ENCODE results near the gene ADCY5. TPM values are rescaled to one million over a fixed set of nuclear protein-coding genes. Genes with fewer than 3 reads are reported as not detected.

ADCY5 gene
- total RNA-seq, 1 donor from 2014 or later: 27.8 TPM

DNA sequence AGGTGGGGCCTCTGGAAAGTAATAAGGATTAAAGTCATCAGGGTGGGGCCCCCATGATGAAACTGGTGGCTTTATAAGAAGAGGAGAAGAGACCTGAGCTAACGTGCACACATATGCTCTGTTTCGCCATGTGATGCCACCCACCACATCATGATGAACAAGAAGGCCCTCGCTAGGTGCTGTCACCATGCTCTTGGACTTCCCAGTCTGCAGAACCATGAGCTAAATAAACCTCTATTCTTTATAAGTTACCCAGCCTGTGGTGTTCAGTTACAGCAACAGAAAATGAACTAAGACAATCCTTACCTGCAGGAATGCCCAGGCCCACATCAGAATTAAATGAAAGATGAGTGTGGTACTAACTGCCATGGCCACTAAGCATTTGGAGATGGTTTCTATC, 79.8 kb downstream of the ADCY5 start:
- DNase-seq (ENCODE audit: low spot score): no peak

DNA sequence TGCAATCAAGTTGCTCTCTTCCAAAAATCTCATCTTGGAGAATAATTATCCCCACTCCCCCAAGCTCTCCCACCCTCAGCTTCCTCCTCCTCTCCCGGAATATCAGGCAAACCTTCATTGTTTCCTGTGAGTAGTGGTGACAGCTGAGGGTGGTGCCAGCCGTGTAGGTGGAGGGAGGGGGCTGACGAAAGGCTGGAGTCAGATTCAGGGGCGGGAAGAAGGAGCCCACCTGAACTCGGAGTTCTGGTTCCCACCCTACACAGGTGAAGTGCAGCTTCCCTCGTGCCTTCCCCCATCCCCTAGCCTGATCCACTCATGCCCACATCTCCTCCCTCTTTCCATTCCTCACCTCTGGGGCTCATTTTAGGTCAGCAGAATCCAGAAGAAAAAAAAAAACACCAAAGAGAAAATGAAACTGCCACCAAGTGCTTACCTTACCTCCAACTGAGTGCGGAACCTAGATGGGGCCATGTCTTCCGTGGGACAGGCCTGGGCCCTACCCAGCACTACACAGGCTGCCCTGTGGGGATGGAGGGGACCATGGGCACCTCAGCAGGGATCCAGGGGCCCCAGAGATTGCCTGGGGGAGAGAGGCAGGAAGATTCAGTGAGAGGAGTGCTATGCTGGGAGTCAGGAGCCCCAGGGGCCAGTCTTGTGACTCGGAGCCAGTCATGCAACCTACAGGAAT, 81.3 kb downstream of the ADCY5 start:
- DNase-seq (ENCODE audit: low spot score): no peak

DNA sequence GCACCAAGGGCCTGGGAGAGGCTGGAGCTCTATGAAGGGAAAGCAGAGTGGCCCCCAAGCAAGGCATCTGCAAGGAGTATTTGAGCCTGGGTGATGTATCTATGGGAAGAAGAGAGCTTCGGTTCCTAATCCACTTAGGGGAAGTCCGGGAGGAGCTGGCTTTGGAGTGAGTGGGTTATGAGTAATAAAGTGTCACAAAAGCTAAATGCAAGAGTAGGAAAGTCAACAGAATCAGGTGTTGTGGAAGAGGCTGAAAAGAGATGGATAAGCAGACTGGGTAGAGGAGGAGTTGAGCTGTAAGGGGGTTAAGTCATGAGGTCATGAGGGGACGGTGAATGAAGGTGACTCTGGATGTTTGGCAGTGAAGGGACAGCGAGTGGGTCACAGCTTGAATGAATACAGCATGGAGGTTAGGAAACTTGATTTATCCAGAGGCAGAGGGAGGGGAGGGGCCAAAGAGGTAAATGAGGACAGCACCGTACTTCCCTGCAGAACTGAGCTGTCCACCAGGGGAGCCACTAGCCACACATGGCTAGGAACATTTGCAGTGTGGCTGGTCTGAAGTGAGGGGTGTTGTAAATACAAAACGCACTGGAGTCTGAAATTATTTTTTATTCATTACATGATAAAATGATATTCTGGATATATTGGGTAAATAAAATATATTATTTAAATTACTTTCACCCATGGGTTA, 83.3 kb downstream of the ADCY5 start:
- DNase-seq (ENCODE audit: low spot score): no peak

DNA sequence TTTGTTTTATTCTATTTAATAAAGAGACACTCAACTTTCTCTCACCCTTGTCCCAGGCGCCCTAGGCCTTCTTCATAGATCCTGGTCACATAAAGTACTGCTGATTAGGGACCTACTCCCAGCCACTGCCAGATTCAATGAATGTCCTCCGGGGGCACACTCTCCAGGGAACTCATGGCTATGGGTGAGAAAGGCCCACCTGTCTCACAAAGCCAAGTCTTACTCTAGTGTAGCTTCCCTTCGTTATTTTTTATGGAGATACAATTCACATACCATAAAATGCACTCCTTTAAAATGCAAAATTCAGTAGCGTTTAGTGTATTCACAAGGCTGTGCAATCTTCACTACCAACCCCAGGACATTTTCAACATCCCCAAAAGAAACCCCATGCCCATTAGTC, 87.8 kb downstream of the ADCY5 start:
- DNase-seq (ENCODE audit: low spot score): no peak

DNA sequence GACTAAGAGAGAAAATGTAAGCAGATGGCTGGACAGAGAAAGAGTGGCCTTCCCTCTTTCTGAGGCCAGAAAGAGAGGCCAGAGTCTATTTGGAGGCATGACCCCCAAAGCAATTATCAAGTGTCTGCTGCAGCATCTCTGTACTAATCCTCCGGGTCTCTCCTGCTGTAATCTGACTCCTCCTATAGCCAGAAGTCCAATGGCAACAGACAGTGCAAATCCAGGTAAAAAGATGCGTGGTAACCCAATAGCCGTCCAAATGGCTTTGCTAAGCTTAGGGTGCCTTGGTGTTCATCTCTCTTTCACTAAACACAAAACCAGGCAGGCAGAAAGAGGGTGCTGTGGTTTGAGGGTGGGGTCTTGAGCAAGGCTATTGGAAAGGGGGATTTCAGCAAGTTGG, 91.6 kb downstream of the ADCY5 start:
- DNase-seq (ENCODE audit: low spot score): no peak

DNA sequence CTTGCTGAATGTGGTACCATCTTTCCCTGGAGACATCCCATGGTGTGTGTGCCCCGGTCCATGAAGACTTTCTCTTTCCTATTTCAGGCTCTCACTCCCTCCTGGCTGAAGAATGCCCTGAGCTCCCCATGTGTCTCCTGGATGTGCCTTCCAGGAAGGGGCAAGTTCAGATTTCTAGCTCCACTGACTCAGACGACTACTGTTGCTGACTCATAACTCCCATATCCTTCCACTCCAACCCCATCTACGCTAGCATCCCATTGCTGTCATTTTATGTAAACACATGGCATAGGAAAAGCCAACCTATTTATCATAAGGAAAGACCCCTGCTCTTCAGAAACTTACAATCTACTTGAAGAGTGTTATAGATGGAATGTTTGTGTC, 95.0 kb downstream of the ADCY5 start:
- DNase-seq (ENCODE audit: low spot score): no peak

DNA sequence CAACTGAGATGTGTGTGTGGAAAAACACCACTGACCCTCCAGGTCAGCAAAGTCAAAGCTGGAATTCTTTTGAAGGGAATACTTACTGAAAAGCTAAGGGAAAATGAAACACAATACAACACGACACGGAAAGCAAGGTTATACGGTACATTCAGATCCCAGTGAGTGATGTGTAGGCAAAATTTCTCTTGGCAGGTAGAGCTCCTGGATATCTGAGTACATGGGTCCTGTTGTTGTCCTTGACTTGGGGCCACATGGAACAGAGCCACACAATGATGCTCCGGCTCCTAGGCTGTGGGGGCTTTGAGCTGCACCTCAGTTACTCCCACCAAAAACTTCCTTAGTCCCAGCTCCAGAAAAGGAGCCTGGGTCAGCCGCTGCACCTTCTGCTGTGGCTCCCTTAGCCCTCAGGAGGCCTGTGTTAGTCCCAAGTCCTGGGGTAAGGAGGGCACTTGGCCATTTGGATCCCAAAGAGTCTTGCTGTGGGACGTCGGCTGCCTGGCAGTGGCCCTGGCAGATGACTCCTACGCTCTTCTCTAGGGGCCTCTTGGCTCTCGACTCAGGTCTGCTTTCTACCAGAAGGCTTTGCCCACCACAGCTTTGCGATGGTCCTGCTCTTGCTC, 95.6 kb downstream of the ADCY5 start:
- no peak for DNase-seq (ENCODE audit: low spot score)

DNA sequence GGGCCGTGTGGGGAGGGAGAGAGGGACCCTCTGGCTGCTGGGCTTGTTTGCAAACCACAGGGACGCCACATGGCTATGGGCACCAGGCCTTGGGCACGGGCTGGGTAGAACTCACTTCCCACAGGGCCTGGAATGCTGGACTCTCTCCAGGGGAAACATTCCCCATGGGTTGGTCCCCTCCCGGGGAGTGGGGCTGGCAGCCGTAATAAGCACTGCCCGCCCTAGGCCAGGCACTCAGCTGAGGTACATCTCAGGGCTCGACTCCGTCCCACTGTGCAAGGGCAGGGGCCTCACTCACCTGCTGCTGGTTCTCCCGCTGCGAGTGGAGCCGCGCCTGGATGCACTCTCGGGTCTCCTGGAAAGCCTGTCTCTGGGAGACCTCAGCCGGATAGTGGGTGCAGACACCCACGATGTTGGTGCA, 96.7 kb downstream of the ADCY5 start:
- DNase-seq (ENCODE audit: low spot score): no peak

DNA sequence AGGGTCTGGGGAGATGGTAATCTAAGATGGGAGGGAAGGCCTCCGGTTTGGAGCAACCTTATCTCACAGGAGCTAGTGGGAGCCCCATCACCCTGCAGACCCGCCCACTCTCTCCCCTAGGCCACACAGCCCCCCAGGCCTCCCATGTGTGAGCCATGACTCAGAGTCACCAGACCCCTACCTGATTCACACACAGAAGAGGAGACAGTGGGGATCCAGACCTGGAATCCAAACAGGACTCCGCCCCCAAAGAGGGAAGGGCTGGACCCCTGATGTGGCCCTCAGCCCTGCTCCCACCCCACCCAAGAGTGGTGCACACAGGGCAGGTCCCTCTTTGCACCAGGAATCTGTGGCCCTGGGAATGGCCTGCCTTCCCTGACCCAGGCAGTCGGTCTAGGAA, 97.4 kb downstream of the ADCY5 start:
- DNase-seq (ENCODE audit: low spot score): no peak

DNA sequence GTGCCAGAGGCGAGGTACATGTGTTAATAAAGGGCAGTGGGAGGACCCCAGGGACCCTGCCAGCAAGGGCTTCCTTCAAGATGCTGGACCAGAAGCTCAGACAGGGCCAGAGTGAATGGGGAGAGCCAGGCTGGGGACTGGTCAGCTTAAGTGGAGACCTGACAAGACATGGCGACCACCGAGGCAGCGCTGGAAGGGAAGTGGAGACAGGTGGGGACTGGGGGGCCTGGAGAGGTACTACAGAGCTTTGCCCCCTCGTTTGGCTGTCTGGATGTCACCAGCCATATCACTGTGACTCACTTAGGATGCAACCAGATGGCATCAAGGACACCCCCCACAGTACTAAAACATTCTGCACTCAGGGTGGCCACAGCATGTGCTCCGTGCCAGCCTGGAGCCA, 97.9 kb downstream of the ADCY5 start:
- no peak for DNase-seq (ENCODE audit: low spot score)

DNA sequence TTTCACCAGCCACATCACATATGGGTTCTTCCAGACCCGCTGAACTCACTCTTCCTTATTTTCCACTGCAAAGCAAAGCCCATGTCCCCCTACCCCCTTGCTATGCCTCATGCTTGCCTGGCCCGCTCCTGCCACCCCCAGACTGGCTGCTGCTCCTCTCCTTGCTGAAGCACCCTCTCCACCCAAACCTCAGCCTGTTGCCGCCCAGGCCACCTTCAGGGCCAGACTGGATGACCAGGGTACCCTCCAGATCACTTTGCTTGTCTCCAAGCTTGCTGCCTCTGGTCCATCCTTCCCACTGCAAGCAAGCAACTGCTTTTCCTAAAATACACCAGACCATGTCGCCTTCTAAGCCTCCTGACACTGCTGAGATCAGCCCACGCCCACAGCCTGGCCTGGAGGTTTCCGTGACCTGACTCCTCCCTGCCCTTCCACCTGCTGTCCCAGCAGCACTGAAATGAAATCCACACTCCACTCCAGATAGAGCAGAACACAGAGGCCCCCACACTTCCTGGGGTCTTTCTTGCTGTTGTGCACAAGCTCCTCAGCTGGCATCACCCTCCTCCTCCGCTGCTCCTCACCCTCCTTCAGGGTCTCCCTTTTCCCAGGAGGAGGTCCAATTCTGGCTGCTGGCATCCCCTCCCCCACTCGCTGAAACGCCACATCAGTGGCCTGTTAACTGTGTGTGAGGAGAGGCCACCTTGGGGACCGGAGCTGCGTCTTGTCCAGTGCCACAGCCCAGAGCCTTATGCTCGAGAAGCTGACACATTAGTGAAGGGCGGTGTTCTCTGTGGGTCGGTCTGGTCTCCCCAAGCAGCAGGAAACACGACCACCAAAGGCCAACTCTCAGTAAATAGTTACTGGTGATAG, 99.1 kb downstream of the ADCY5 start:
- no peak for DNase-seq (ENCODE audit: low spot score)

DNA sequence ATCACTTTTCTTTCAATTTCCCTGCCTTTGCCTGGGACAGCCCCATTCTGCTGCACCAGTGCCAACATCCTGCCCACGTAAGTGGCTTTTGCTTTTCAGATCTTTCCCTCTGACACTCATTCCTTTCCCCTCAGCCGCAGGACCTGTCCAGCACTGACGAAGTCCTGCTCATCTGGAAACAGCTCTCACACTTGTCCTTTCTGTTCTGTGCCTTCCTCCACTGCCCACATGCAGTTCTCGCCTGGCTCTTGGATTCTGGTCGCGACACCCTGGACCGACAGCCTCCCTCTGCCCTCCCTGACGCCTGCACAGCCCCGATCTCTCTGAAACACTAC, 99.7 kb downstream of the ADCY5 start:
- DNase-seq (ENCODE audit: low spot score): no peak

DNA sequence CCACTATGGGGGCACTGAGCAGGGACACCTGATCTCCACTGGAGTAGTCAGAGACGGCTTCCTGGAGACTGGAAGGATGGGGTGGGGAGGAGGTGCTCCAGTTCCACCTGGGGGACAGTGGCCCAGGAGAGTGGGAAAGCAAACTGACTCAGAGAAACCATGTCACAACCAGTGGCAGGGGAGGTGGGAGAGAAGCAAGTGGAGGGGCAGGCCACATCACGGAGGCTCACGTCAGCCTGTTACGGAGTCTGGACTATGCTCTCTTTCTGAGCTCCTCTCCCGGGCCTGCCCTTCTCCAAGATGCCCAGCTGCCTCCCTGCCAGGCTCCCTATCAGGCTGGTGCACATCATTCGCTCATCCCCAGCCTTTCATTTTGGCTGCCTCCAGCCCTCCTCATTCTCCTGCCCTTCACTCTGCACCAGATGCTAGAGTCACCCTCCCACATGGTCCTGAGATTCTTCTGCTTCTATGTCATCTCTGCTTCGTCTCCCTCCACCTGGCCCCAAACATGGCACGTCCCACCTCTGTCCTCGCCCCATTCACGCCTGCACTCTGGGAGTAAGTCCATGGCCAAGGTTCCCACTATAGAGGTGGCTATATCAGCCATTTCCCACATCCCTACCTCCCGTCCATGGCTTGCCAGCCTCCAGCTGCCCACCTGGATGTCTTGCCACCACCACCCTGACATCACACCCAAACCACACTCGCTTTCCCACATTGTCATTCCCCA, 100.3 kb downstream of the ADCY5 start:
- DNase-seq (ENCODE audit: low spot score): no peak

DNA sequence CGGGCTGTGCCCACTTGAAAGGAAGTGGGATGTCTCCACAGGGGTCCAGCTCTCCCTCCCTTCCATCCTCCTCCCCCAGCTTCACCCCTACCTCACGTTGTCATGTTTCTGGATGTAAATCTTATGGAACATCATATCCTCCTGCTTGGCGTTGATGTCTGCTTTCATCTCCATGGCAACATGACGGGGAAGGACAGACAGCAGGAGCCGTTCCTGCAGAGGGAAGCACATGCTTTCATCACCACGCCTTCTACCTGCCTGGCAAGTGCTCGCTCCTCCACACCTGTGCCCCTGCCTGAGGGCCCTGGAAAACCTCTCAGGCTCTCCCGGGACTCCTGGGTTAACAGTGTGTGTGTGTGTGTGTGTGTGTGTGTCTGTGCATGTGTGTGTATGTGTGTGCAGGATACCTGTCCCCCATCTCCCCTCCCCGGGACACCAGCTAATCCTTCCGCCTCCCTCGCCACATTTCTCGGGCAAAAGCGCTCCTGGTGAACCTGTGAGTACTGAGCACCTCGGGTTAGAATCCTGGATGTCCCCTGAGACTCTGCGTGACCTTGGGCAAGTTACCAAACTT, 101.1 kb downstream of the ADCY5 start:
- no peak for DNase-seq (ENCODE audit: low spot score)

DNA sequence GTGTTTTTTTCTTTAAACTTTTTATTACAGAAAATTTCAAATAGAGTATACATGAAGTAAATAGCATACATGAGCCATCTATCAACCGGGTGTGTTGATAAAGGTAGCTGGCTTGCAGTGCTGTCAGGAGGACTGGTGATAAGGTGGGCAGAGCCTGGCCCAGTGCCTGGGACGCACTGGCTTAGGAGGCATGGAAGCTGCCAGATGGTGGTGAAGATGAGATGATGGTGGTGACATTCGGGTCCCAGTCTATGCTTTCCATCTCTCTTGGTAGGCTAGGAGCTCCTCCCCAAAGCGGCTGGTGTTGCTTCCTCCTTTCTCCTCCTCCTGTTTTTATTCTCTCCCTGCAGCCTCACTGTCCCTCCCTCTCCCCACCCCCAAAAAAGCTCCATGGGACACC, 101.7 kb downstream of the ADCY5 start:
- DNase-seq (ENCODE audit: low spot score): no peak

DNA sequence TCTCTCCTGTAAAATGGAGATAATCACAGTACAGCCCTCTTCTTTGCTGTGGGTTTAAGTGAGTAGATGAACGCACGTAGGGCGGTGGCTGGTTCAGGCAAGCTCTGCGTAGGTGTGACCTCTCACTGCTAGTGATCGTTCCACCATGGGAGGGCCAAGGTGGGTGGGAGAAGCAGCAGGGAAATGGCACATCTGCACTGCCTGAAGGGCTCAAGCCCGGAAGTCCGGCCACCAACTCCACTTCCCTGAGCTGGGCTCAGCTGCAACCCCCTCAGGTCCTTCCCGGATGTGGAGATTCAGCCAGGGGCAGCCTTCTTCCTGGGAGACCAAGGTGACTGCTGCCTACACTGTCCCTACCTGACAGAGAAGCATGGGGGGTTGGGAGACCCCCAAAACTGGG, 102.9 kb downstream of the ADCY5 start:
- DNase-seq (ENCODE audit: low spot score): no peak

DNA sequence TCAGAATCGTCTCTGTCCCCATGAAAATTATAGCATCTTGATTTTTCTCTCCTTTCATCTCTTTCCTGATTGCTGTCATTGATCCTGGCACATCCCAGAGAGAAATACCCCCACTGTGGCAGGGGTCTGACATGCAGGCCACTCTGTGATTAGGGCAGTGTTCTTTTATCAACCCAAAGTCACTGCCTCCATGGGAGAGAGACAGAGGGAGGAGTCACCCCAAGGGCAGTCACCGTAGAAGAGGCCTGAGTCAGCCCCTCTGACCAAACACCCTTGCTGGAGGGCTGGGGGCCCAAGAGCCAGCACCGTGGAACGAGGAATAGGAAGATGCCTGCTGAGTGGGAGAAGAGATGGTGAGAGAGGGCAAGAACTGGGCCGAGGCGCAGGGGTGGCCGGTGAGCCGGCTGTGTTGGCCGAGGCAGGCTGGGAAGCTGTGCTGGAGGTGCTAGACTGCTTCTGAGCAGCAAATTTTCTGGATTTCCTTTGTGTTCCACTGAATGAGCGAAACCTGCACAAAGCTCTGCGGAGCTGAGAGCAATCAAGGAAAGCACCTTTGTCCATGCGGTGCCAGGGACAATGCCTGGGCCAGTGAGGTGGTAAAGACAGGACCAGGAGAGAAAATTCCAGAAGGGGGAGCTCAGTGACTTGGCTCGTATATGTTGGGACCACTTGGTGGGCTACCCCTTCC, 103.8 kb downstream of the ADCY5 start:
- no peak for DNase-seq (ENCODE audit: low spot score)

DNA sequence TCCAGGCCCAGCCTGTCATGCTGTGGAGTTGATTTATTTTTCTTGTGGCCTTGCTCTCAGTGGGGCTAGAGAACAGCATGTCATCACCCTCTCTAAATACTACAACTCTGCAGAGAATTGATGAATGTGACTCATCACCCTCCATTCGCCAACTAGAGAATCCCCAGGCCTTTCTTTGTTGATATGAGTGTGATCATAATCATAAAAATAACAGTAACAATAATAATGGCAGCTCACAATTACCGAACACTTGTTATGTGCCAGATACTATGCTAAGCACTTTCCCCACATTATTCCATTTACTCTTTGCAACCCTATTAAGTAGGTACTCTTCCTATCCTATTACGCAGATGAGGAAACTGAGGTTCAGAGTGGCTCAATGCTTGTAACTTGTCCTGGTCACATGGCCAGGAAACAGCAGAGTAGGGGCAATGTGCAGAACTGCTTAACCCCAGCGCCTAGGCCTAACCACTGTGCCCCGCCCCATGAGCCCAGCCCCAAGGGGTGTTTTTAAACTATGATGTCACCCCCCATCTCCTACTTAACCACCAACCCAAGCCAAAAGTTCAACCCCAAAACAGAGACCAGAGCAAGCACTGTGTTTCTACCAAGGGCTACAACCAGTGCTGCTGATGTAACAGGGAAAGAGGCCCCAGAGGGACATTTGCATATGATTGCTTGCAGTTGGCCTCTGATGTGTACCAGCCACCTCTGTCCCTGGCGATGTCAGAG, 104.5 kb downstream of the ADCY5 start:
- DNase-seq (ENCODE audit: low spot score): no peak

DNA sequence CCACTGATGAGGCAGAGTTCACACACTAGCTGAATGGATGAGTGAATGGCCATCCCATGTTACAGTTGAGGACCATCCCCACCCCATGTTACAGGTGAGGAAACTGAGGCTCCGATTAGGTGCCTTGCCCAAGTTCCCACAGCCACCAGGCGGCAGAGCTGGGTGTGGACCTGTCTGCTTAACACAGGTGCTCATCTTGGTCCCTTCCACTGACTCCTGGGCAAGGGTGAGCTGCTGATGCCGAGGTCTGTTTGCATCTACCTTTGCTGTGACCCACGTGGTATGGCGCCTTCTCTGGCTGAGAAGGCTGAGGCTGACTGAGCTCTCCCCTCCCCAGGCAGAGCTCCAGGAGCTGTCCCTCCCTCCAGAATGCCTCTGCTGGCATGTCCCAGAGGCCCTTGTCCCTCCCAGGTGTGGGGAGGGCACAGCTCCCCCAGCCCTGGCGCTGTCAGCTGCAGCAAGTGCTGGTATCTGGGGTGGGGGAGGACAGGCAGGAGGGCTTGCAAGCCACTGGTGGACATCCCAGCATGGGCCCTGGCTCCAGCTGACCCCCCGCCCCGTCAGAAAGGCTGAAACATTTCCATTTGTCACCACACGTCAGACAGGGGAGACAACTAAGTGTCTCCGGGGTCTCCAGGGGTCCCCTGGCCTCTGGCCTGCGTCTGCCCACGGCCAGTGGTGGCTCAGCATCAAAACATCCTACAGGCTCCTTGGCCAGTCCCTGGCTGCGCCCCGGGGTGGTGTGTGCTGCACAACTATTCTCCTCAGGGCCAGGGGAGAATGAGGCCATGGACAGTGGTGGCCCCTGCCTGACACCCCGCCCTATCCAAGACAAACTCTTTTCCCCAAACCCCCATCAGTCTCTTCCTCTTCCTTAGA, 105.4 kb downstream of the ADCY5 start:
- DNase-seq (ENCODE audit: low spot score): no peak

Measured in ureter (tissue), 1 donor.